Fibroblast of the aortic adventitia (primary cell): ENCODE data around the gene DTNB. TPM values are rescaled to one million over a fixed set of nuclear protein-coding genes. Genes with fewer than 3 reads are reported as not detected.

Source experiments
- DNase-seq: peaks from one replicate; pipeline ENCODE4 v3.0.0-alpha.2; 2010; ENCODE audit warnings: low read depth
- H3K4me3 ChIP-seq: 2 replicates; pipeline ENCODE4 v1.5.1; 2011; ENCODE audit warnings: low read depth, mild to moderate bottlenecking, control low read depth, low read length, moderate library complexity
- CTCF ChIP-seq: IDR thresholded peaks from 2 replicates; pipeline ENCODE4 v1.5.1; 2011; ENCODE audit warnings: mild to moderate bottlenecking, low read length, control low read depth, inconsistent platforms; ENCODE audit not compliant: insufficient read depth
- total RNA-seq: library from RNA; depleted of rRNA; stranded (reverse); fragments of >200 nt; gene quantifications from 2 replicates; pipeline ENCODE4 v1.2.3, GENCODE V29; 2012; ENCODE audit warnings: low replicate concordance

Gene DTNB
- total RNA-seq, 1 donor: 11.7 TPM

DNA sequence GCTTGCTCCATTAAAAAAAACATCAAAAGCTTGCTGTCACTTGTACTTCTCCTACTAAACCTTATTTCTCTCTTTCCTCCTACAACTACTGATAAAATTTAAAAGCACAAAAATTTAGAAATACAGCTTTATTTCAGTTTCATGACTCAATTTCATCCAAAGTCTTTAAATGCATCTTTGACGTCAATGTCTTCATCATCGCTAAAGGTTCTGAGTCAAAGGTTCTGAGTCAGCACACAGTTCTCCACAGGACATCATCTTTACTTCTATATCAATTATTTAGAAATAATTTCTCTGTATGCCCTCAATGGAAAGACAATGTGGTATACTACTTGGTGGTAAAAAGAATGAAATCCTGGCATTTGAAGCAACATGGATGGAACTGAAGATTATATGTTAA, 167.8 kb downstream of the DTNB start:
- no peak for TF ChIP-seq CTCF
- no peak overlapping the region for H3K4me3 ChIP-seq
- DNase-seq: peak; percentile 30

- DNase-seq: no peak
- H3K4me3 ChIP-seq: no peak overlapping the region
- no peak for TF ChIP-seq CTCF
Measured at GRCh38 chr2:25505182-25505581, 168.2 kb downstream of the DTNB start.

DNA sequence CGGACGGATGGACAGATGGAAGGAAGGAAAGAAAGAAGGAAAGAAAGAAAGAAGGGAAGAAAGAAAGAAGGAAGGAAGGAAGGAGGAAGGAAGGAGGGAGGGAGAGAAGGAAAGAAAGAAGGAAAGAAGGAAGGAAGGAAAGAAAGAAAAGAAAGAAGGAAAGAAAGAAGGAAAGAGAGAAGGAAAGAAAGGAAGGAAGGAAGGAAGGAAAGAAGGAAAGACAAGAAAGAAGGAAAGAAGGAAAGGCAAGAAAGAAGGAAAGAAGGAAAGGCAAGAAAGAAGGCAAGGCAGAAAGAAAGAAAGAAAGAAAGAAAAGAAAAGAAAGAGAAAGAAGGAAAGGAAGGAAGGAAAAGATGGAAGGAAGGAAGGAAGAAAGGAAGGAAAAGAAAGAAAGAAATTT, 169.1 kb downstream of the DTNB start:
- DNase-seq: no peak

DNA sequence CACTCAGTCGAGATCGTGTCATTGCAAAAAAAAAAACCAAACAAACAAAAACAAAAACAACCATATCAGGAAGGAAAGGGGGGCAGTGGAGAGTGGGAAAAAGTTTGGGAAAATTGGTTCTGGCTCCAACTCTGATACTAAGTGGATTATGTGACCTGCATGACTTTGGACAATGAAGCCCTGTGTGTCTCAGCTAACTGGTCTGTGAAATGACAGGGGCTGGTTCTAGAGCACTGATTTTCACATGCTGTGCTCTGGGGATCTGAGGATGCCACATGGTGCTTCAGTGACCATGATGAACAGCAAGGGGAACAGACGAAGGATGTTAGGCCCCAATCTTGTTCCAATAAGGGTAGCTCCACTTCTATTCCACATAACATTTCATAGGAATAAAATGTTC, 174.2 kb downstream of the DTNB start:
- no peak overlapping the region for H3K4me3 ChIP-seq
- DNase-seq: no peak
- no peak for TF ChIP-seq CTCF

More for the DNA sequence above, 169.1 kb downstream of the DTNB start:
- TF ChIP-seq CTCF: no peak
- H3K4me3 ChIP-seq: no peak overlapping the region

DNA sequence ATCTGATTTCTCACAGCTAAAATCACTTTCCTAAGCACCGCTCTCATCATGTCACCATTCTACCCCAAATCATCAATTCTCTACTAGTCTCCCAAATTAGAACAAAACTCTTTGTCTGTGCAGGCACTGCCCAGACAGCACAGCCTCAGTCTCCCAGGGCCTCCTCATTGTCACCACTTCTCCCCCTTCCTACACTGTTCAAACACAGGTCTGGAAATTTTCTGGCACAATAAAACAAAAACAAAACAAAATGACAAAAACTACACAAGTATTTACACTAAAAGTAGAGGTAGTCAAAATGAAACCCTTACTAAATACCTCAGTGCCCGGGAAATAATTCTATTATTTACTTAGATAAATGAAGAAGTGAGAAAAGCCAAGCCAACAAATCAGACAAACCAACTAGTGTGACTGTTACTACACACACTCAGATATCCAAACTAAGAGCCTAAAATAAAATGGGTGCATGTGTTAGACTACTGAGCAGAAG, 175.4 kb downstream of the DTNB start:
- H3K4me3 ChIP-seq: no peak overlapping the region
- TF ChIP-seq CTCF: no peak
- DNase-seq: no peak

DNA sequence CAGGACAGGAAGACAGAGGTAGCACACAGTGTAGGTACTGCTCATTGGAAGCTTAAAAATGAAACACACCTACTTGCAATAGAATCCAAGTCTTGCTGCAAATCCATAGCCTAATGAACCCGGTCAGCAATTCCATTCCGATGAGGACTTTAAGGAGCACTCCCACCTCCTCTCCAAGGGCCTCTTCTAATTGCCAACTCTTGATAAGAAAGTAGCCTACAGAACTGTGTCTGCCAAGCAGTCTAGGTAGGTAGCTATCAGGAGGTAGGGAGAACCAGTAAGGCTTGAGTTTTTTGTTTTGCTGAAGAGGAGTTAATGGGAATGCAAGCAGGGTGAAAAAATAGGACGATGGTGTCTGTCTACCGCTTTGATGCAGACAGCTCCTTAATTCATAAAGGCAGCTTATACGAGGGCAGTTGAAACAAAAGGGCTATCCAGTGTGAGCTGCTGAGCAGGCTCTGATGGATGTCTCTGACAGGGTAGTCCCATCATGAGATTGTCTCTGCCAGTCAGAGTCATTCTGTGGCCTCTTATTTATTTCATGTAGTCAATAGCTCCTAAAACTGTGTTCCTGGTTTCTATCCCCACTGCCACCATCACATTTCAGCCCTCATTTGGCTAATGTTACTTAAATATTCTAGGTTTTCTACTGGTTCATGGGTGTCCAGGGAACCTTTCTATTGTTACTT, 176.0 kb downstream of the DTNB start:
- H3K4me3 ChIP-seq: no peak overlapping the region
- DNase-seq: no peak
- no peak for TF ChIP-seq CTCF

DNA sequence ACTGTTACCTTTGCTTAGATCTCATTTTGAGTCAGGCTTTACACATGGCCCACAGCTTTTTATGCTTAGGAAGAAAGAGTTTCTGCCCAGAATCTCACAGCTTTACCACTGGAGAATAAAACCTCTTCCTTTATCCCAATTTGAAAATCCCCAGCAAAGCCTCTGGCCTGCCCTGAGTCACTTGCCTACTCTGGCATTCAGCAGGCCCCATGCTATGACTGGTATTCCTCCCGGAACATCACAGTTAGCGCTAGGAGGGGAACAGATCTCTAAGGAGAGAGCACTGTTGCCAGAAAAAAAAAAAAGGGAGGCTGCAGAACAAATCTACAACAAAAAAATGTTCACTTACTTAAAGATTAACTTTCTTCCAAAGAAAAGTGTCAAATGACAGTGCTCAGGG, 178.8 kb downstream of the DTNB start:
- H3K4me3 ChIP-seq: no peak overlapping the region
- DNase-seq: peak; percentile 58
- no peak for TF ChIP-seq CTCF
